Activated naive CD4-positive, alpha-beta T cell treated with anti-CD3 and anti-CD28 coated beads, Interleukin-2, amount 50 U/mL, for 16 hours (primary cell): ENCODE measurements around the gene RCN2.
A peak's percentile ranks its signal among the peaks of the same experiment; 100 is the strongest.

Experiments used
- DNase-seq: peaks from one replicate; pipeline ENCODE4 v3.0.0-alpha.2; 2020

The RCN2 gene

GRCh38 chr15:76994971-76995945 is 63.7 kb downstream of the RCN2 start, which contains the start of gene PSTPIP1:
PSTPIP1 (plus strand) TSS chr15:76995126; CDS start chr15:76995574, 448 bp downstream.
- peak; percentile 74 for DNase-seq

DNA sequence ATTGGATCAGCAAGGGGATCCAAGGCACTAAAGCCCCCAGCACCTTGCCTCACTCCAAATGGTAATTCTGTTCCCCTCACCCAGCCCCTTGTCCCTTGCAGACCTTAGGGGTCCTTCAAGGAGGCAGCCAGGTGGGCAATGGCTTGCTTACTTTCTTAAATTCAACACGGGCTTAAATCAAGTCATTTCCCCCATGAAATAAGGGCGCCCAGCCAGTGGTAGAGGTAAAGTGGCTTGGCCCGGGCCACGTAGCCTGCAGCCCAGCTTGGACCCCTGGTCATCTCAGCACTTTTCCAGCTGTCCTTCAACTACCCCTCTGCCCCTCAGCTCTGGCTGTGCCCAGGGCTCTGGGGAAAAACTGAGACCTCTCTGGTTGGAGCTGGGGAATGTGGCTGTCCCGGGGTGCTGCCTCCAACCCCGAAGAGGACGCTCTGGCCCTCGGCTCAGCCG is 64.6 kb downstream of the RCN2 start:
- peak; percentile 9 for DNase-seq

DNA sequence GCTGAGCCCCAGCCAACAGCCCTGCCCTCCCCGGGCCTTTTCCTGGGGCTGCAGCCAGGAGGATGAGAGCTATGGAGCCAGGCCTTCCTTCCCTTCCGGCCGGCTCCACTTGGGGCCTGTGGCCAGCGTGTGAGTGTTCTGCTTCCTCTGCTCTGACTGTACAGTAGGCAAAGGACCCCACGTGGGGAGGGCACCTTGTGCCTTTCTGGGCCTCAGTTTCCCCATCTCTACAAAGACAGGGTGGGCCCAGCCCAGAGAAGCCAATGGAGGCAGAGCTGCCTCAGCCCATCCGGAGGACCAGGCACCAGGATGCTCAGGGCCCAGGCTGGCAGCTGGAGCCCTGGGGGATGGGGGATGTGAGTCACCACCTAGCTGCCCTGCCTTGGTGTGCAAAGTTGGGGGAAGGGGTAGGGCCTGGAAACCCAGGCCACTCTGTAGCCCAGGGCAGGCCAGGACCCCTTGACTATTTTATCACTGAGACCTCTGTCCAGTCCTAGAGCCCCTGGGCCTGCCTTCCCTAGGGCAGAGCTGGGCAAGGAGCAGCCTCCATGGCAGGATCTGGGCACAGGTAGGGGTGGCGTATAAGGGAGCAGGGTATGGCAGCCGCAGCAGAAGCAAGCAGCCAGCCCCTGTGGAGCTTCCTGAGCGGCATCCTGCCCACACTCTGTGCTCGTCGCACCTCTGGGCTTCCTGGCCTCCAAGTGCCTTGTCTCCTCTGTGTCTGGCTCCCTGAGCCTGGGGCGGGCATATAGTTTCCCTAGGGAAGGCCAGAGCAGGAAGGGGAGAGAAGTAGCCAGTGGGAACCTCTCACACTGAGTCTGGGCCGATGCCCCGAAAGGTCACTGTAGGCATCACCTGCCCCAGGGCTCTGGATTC is 65.2 kb downstream of the RCN2 start:
- DNase-seq = peak; percentile 63

- DNase-seq = no peak
Observed at GRCh38 chr15:76998663-76999285, 67.2 kb downstream of the RCN2 start.

GRCh38 chr15:76999996-77000395 is 68.4 kb downstream of the RCN2 start:
- no peak for DNase-seq

GRCh38 chr15:77001351-77001750 is 69.8 kb downstream of the RCN2 start:
- peak; percentile 0 for DNase-seq

- DNase-seq = peak; percentile 4
Observed at GRCh38 chr15:77001966-77002365, 70.4 kb downstream of the RCN2 start.

DNA sequence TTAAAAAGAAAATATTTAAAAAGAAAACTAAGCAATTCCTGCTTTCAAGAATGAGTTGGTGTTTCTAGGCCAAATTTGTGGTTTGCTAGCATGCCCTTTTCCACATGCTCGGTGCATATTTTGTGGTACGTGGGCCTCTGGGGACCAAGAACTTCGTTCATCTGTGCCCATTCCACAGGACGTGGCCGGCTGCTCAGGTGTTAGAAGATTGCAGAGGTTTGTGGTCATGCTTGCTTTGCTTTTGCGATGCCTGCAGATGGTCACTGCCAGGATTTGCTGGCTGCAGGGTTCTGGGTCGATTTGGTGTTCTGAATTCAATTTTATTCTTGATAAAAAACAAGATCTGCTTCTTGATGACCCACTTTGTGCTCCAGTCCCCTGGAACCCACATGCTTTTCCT is 70.9 kb downstream of the RCN2 start:
- DNase-seq = peak; percentile 7

GRCh38 chr15:77002954-77003912 is 71.7 kb downstream of the RCN2 start:
- DNase-seq = peak; percentile 55
